ENCODE results near the gene SPX. TPM values are rescaled to one million over a fixed set of nuclear protein-coding genes. Genes with fewer than 3 reads are reported as not detected.

Gene SPX
- total and polyA plus RNA-seq, 4 experiments from 2014 or later = 0.49 to 0.78 (median 0.63) TPM; not detected in 1

DNA sequence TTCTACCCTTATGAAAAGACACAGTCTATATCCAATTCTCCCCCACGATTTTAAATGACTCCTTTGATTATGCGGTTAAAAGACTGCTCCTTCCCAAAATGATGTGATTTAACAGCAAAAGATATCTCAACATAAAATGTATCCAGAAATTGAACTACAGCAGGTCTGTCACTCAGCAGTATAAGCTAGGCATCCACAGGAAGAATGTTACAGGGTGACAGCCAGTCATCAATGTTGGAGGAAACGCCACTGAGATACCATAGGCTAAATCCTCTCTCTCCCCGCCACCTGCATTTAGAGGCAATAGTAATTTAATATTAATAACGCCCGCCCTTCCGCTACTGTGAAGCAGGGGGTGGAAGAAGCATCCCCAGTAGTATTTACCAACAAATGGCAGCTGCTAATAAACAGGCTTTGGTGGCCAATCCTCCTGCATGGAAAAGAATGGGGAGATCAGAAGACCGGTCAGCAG lies 25.3 kb upstream of the SPX start:
- H3K27ac Mint-ChIP-seq = no peak overlapping the region
- POLR2A ChIA-PET (ENCODE audit: partially characterized antibody) = interaction anchor here (0.7 to 2.6 kb wide), 20 partner anchors 9 to 1124 kb away, joined by 3 to 38 read pairs (median 5); partner anchors contain the start of genes ETNK1, LDHB and PYROXD1
- no peaks in the 10 kb centered on the region for H3K27me3 Mint-ChIP-seq
- H3K9me3 ChIP-seq (ENCODE audit: control insufficient read depth in 1 of 2, low read length in 2 of 2) = no peaks in the 10 kb centered on the region
- H3K4me1 ChIP-seq (ENCODE audit: insufficient read depth, low read length) = peaks cover 64% of the 10 kb centered on the region
- no peak for DNase-seq
- H3K27ac ChIP-seq (ENCODE audit: low read depth, low read length) = peak overlapping the region; percentile 78
- no peaks in the 10 kb centered on the region for H3K27me3 ChIP-seq (ENCODE audit: insufficient read depth, low read length)
- peaks cover 32% of the 10 kb centered on the region for H3K36me3 ChIP-seq (ENCODE audit: insufficient read depth, low read length)
- intact Hi-C loops (cut with micrococcal nuclease) = loop anchor here (1.0 to 10.0 kb wide), 10 partner anchors 45 to 1124 kb away; partner anchors contain the start of genes C2CD5, CMAS, ETNK1 and LDHB
- H3K4me1 Mint-ChIP-seq = peaks cover 31 to 57% (median 44%) of the 10 kb centered on the region in 4 donors
- peak overlapping the region; percentile 77 to 93 for H3K4me3 ChIP-seq (ENCODE audit: low read length in 2 of 2)
- no peaks in the 10 kb centered on the region for H3K9me3 Mint-ChIP-seq
- CTCF ChIA-PET (ENCODE audit: partially characterized antibody) = interaction anchor here (1.9 to 2.0 kb wide), 2 partner anchors 10 to 180 kb away, joined by 5 read pairs; no protein-coding TSS in a partner anchor
- H3K36me3 Mint-ChIP-seq = peaks cover 23 to 35% of the 10 kb centered on the region in 2 donors
- no peak overlapping the region for H3K4me3 Mint-ChIP-seq

DNA sequence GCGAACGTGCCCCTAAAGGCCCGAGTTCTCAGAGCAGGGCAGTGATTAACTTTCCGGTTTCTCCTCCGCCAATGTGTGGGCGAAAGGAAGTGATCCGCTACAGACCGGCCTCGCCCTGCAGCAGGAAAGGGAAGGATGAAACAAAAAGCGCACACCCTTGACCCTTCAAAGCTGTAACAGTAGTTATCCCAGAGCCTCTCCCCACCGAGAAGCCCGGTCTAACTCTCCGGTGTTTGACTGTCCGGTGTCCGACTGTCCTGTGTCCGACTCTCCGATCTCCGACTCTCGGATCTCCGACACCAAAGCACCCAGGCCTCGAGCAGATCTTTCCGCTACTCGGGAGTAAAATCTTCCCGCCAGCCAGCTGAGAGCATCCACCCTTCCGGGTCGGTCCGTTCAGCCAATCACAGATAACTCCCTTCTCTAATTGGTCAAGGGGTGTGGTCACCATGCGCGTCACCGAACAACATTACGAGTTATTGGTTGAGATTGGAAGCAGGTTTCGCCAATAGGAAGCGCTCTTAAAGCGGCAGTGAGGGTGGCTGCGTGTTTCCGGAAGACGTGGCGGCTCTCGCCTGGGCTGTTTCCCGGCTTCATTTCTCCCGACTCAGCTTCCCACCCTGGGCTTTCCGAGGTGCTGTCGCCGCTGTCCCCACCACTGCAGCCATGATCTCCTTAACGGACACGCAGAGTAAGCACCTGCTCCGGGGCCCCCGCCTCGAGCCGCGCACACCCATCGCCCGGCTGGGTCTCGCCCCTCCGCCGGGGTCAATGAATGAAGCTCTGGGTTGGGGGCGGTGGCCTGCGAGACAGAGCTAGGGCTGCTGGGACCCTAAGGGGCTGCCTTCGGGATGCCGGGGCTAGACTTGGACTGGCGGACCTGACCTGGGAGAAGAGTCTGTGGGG lies 24.6 kb upstream of the SPX start, which contains the start of the genes GOLT1B and RECQL:
Gene GOLT1B (plus strand): TSS at position 532 of the 906 bp plus-strand sequence. CDS start 135 bp downstream, at position 667.
Gene RECQL (minus strand): TSS at position 378 of the 906 bp plus-strand sequence. CDS start 2,065 bp downstream, outside the sequence.
- Mint-ChIP-seq H3K4me3 (no peak within 1 kb of the TSS), H3K27ac (peak within 1 kb of the TSS in 1 of 7 donors; percentile 71), H3K4me1 (peaks cover 27 to 61% (median 46%) of the 10 kb centered on the region in 4 donors), H3K9me3 (no peaks in the 10 kb centered on the region), H3K36me3 (peaks cover 20 to 30% of the 10 kb centered on the region in 2 donors), H3K27me3 (no peaks in the 10 kb centered on the region)
- Histone ChIP-seq H3K36me3 (ENCODE audit: insufficient read depth, low read length) (peaks cover 25% of the 10 kb centered on the region), H3K27ac (ENCODE audit: low read depth, low read length) (peak within 1 kb of the TSS; percentile 78), H3K9me3 (ENCODE audit: control insufficient read depth in 1 of 2, low read length in 2 of 2) (no peaks in the 10 kb centered on the region), H3K4me3 (ENCODE audit: low read length in 2 of 2) (peak within 1 kb of the TSS; percentile 77 to 93), H3K27me3 (ENCODE audit: insufficient read depth, low read length) (no peaks in the 10 kb centered on the region), H3K4me1 (ENCODE audit: insufficient read depth, low read length) (peaks cover 64% of the 10 kb centered on the region)
- intact Hi-C loops (cut with micrococcal nuclease) = loop anchor here (1.0 to 10.0 kb wide), 10 partner anchors 45 to 1123 kb away; partner anchors contain the start of genes C2CD5, CMAS, ETNK1 and LDHB
- ChIA-PET POLR2A (ENCODE audit: partially characterized antibody) (interaction anchor here (0.6 to 2.6 kb wide), 29 partner anchors 9 to 1123 kb away, joined by 3 to 38 read pairs (median 4); partner anchors contain the start of genes C2CD5, ETNK1, LDHB and PYROXD1), CTCF (ENCODE audit: partially characterized antibody) (interaction anchor here (0.8 to 2.0 kb wide), 4 partner anchors 10 to 179 kb away, joined by 3 to 5 read pairs (median 4); partner anchors contain the start of gene SPX)
- peak; percentile 93 to 96 (median 95) for DNase-seq

- Mint-ChIP-seq H3K27ac (no peak overlapping the region), H3K27me3 (no peaks in the 10 kb centered on the region), H3K4me1 (peaks cover 23 to 61% (median 44%) of the 10 kb centered on the region in 4 donors), H3K4me3 (no peak overlapping the region), H3K36me3 (peaks cover 14 to 24% of the 10 kb centered on the region in 2 donors), H3K9me3 (no peaks in the 10 kb centered on the region)
- Histone ChIP-seq H3K36me3 (ENCODE audit: insufficient read depth, low read length) (peaks cover 19% of the 10 kb centered on the region), H3K9me3 (ENCODE audit: control insufficient read depth in 1 of 2, low read length in 2 of 2) (no peaks in the 10 kb centered on the region), H3K4me3 (ENCODE audit: low read length in 2 of 2) (peak overlapping the region; percentile 71 to 93), H3K4me1 (ENCODE audit: insufficient read depth, low read length) (peaks cover 64% of the 10 kb centered on the region), H3K27me3 (ENCODE audit: insufficient read depth, low read length) (no peaks in the 10 kb centered on the region), H3K27ac (ENCODE audit: low read depth, low read length) (peak overlapping the region; percentile 78)
- POLR2A ChIA-PET (ENCODE audit: partially characterized antibody) = interaction anchor here (0.9 to 2.6 kb wide), 20 partner anchors 8 to 1043 kb away, joined by 3 to 38 read pairs (median 5); partner anchors contain the start of genes C2CD5, LDHB and PYROXD1
- CTCF ChIA-PET (ENCODE audit: partially characterized antibody) = interaction anchor here (0.8 to 2.0 kb wide), 4 partner anchors 9 to 178 kb away, joined by 3 to 5 read pairs (median 4); partner anchors contain the start of gene SPX
- intact Hi-C loops (cut with micrococcal nuclease) = loop anchor here (5.0 to 10.0 kb wide), 5 partner anchors 110 to 1123 kb away; partner anchors contain the start of genes C2CD5 and ETNK1
- peak in 1 of 5 donors; percentile 64 for DNase-seq
Measured at GRCh38 chr12:21502164-21502496, 24.0 kb upstream of the SPX start.

DNA sequence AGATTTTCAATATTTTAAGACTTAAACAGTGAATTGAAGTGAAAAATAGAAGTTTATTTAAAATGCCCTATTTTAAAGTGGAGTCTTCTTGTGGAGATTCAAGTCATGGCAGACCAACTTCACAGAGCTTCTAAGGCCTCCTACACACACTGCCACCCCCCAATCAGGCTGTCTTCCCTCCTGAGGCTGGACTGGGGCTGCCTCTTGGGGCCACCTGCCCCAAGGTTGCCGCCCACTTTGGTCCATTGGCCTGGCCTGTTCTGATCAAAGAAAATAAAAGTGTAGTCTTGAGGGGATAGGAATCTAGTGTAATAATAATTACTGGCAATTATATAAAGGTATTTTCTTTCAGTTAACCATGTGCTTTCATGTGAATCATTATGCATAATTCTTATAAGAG lies 23.2 kb upstream of the SPX start:
- no peaks in the 10 kb centered on the region for H3K27me3 ChIP-seq (ENCODE audit: insufficient read depth, low read length)

GRCh38 chr12:21505888-21506287 lies 20.2 kb upstream of the SPX start:
- Histone ChIP-seq H3K27ac (ENCODE audit: low read depth, low read length) (no peak overlapping the region), H3K4me3 (ENCODE audit: low read length in 2 of 2) (no peak overlapping the region), H3K36me3 (ENCODE audit: insufficient read depth, low read length) (peaks cover 8% of the 10 kb centered on the region), H3K27me3 (ENCODE audit: insufficient read depth, low read length) (no peaks in the 10 kb centered on the region), H3K4me1 (ENCODE audit: insufficient read depth, low read length) (peaks cover 52% of the 10 kb centered on the region), H3K9me3 (ENCODE audit: control insufficient read depth in 1 of 2, low read length in 2 of 2) (no peaks in the 10 kb centered on the region)
- Mint-ChIP-seq H3K4me3 (no peak overlapping the region), H3K27me3 (no peaks in the 10 kb centered on the region), H3K27ac (no peak overlapping the region), H3K9me3 (no peaks in the 10 kb centered on the region), H3K36me3 (peaks cover 10 to 36% of the 10 kb centered on the region in 2 donors), H3K4me1 (peaks cover 33 to 58% (median 44%) of the 10 kb centered on the region in 4 donors)
- no peak for DNase-seq
- POLR2A ChIA-PET (ENCODE audit: partially characterized antibody) = interaction anchor here (0.6 to 1.4 kb wide), 2 partner anchors 22 to 152 kb away, joined by 3 to 4 read pairs; partner anchors contain the start of gene LDHB
- intact Hi-C loops (cut with micrococcal nuclease) = loop anchor here (10.0 kb wide), 2 partner anchors 211 to 1119 kb away; partner anchors contain the start of gene ETNK1
- CTCF ChIA-PET (ENCODE audit: partially characterized antibody) = interaction anchor here (1.7 kb wide), 1 partner anchor 16 kb away, joined by 4 read pairs; no protein-coding TSS in a partner anchor

More for the DNA sequence above, 23.2 kb upstream of the SPX start:
- POLR2A ChIA-PET (ENCODE audit: partially characterized antibody) = interaction anchor here (0.9 to 2.6 kb wide), 6 partner anchors 11 to 1042 kb away, joined by 3 to 38 read pairs (median 8); partner anchors contain the start of genes C2CD5, LDHB and PYROXD1
- intact Hi-C loops (cut with micrococcal nuclease) = loop anchor here (5.0 to 10.0 kb wide), 5 partner anchors 109 to 1122 kb away; partner anchors contain the start of genes C2CD5 and ETNK1
- Histone ChIP-seq H3K27ac (ENCODE audit: low read depth, low read length) (peak overlapping the region; percentile 78), H3K4me3 (ENCODE audit: low read length in 2 of 2) (peak overlapping the region in 1 of 2 donors; percentile 71), H3K36me3 (ENCODE audit: insufficient read depth, low read length) (peaks cover 14% of the 10 kb centered on the region), H3K4me1 (ENCODE audit: insufficient read depth, low read length) (peaks cover 59% of the 10 kb centered on the region), H3K9me3 (ENCODE audit: control insufficient read depth in 1 of 2, low read length in 2 of 2) (no peaks in the 10 kb centered on the region)
- H3K4me3 Mint-ChIP-seq = no peak overlapping the region
- peaks cover 24 to 54% (median 42%) of the 10 kb centered on the region in 4 donors for H3K4me1 Mint-ChIP-seq
- H3K27me3 Mint-ChIP-seq = no peaks in the 10 kb centered on the region
- CTCF ChIA-PET (ENCODE audit: partially characterized antibody) = interaction anchor here (2.0 kb wide), 1 partner anchor 178 kb away, joined by 5 read pairs; no protein-coding TSS in a partner anchor
- H3K9me3 Mint-ChIP-seq = no peaks in the 10 kb centered on the region
- peaks cover 7 to 24% of the 10 kb centered on the region in 2 donors for H3K36me3 Mint-ChIP-seq
- no peak for DNase-seq
- H3K27ac Mint-ChIP-seq = peak overlapping the region in 2 of 7 donors; percentile 53 to 71

GRCh38 chr12:21507849-21508248 lies 18.2 kb upstream of the SPX start:
- intact Hi-C loops (cut with micrococcal nuclease) = loop anchor here (10.0 kb wide), 2 partner anchors 213 to 1117 kb away; partner anchors contain the start of gene ETNK1
- ChIA-PET POLR2A (ENCODE audit: partially characterized antibody) (no interaction called here), CTCF (ENCODE audit: partially characterized antibody) (no interaction called here)
- Histone ChIP-seq H3K9me3 (ENCODE audit: control insufficient read depth in 1 of 2, low read length in 2 of 2) (no peaks in the 10 kb centered on the region), H3K4me3 (ENCODE audit: low read length in 2 of 2) (no peak overlapping the region), H3K27me3 (ENCODE audit: insufficient read depth, low read length) (no peaks in the 10 kb centered on the region), H3K36me3 (ENCODE audit: insufficient read depth, low read length) (peaks cover 8% of the 10 kb centered on the region), H3K27ac (ENCODE audit: low read depth, low read length) (no peak overlapping the region), H3K4me1 (ENCODE audit: insufficient read depth, low read length) (peaks cover 46% of the 10 kb centered on the region)
- Mint-ChIP-seq H3K4me3 (no peak overlapping the region), H3K36me3 (peaks cover 16 to 47% of the 10 kb centered on the region in 2 donors), H3K27ac (peak overlapping the region in 1 of 7 donors; percentile 27), H3K9me3 (no peaks in the 10 kb centered on the region), H3K27me3 (no peaks in the 10 kb centered on the region), H3K4me1 (peaks cover 33 to 52% (median 40%) of the 10 kb centered on the region in 4 donors)
- no peak for DNase-seq
